RWPE1 (cell line): Measurements from ENCODE around the gene EEF1AKMT2.

Experiments
- CTCF ChIA-PET: fragments of 350-600 bp; sonication (Branson Sonifier 250); formaldehyde crosslinking; extraction: SDS; loops from one replicate; lab custom pipeline; 2021; lab: Yijun Ruan, JAX
- POLR2A ChIA-PET: fragments of 400-600 bp; formaldehyde crosslinking; extraction: SDS; loops from one replicate; lab custom pipeline; 2020; ENCODE audit warnings: antibody characterized with exemption; ENCODE audit not compliant: low non-redundant PET; lab: Yijun Ruan, JAX
- DNase-seq: peaks from one replicate; pipeline ENCODE4 v3.0.0; 2012; ENCODE audit warnings: low spot score
- H3K27ac ChIP-seq: fragments of 450-650 bp; 2 replicates; pipeline ENCODE4 v1.5.1; 2017
- TF ChIP-seq, protein P1 (sequence below): fragments of 450-650 bp; conservative IDR thresholded peaks from 2 replicates; pipeline ENCODE4 v1.5.1; 2017; ENCODE audit warnings: low read depth, mild to moderate bottlenecking

Gene EEF1AKMT2

GRCh38 chr10:124736491-124737136, 55.1 kb downstream of the EEF1AKMT2 start:
- peak; percentile 50 for DNase-seq
- TF ChIP-seq, protein P1, sequence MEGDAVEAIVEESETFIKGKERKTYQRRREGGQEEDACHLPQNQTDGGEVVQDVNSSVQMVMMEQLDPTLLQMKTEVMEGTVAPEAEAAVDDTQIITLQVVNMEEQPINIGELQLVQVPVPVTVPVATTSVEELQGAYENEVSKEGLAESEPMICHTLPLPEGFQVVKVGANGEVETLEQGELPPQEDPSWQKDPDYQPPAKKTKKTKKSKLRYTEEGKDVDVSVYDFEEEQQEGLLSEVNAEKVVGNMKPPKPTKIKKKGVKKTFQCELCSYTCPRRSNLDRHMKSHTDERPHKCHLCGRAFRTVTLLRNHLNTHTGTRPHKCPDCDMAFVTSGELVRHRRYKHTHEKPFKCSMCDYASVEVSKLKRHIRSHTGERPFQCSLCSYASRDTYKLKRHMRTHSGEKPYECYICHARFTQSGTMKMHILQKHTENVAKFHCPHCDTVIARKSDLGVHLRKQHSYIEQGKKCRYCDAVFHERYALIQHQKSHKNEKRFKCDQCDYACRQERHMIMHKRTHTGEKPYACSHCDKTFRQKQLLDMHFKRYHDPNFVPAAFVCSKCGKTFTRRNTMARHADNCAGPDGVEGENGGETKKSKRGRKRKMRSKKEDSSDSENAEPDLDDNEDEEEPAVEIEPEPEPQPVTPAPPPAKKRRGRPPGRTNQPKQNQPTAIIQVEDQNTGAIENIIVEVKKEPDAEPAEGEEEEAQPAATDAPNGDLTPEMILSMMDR, result no peak
- ChIA-PET CTCF (interaction anchor here (1.1 to 1.2 kb wide), 2 partner anchors 87 to 207 kb away, joined by 3 read pairs; no protein-coding TSS in a partner anchor), POLR2A (no interaction called here)
- peak overlapping the region; percentile 91 for H3K27ac ChIP-seq

GRCh38 chr10:124735491-124736286, 56.0 kb downstream of the EEF1AKMT2 start:
- ChIA-PET CTCF (interaction anchor here (0.7 to 1.2 kb wide), 4 partner anchors 86 to 246 kb away, joined by 3 to 5 read pairs (median 3); no protein-coding TSS in a partner anchor), POLR2A (no interaction called here)
- H3K27ac ChIP-seq, result peak overlapping the region; percentile 91
- TF ChIP-seq, protein P1, result no peak
- DNase-seq, result no peak

DNA sequence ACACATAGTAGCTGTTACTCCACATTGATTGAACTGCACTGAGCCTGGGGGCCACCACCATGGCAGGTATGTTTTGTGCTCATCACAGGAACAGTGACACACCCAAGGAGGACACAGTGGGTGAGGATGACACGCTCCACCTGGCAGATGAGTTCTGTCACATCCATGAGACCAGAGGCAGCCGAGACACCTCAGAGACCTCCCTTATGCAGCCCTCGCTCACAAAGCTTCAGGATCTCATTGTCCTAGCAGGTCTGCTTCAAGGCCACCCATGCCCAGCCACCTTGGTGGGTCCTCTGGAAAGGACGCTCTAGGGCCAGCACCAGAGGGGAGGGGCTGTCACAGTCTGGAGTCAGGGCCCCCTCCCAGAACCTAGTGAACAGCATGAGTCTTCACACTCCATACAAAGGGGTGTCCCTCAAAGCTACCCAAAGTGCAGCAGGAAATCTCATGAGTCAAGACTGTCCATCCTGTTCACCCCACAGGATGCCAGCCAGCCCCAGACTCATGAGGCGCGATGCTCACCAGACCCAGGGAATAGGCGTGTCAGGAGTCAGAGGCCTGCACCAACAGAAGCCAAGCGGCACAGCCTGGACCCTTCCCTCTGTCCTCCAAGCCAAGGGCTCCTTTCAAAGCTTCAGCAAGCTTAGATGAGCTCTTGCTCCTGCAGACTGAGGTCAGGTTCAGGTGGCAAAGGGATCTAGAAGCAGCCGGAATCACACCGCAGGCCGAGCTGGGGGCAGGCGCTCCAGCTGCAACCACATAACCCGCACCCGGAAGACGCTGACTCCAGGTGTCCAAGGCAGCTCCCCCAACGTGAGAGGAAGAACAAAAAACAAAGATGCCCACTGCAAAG, 57.1 kb downstream of the EEF1AKMT2 start:
- CTCF ChIA-PET, result interaction anchor here (0.7 to 0.9 kb wide), 4 partner anchors 30 to 1083 kb away, joined by 3 to 4 read pairs (median 4); no protein-coding TSS in a partner anchor
- TF ChIP-seq, protein P1, result no peak
- POLR2A ChIA-PET, result no interaction called here
- no peak for DNase-seq
- peak overlapping the region; percentile 27 for H3K27ac ChIP-seq

DNA sequence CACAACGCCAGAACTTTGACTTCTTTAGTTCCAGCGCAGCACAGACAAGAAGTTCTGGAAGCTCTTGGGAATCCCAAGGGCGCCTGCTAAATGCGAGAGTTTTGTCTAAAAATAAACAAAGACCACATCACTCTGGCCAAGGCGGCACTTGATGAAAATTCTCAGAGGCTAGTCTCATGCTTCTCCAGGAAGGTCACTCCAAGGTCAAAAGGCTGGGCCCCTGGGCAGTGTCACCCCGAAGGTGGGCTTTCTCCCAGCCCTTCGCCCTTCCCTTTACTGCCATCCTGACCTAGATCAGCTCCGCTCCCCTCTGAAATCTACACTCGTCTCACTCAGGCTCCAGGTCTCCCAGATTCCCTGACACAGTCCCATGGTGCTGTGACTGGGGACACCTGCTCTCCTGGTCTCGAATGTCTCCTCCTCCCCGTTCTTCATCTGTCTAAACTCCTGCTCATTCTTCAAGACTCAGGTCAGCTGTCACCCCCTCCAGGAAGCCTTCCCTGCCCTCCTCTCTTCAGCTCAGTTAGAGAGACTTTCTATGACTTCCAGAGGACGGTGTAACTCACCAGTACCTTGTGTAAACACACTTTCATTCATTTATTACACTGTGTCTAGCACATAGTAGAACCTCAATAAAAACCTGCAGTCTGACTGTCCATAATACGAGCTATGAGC, 58.0 kb downstream of the EEF1AKMT2 start:
- ChIA-PET POLR2A (no interaction called here), CTCF (interaction anchor here (0.6 to 0.9 kb wide), 4 partner anchors 30 to 990 kb away, joined by 3 to 4 read pairs (median 3); no protein-coding TSS in a partner anchor)
- no peak for DNase-seq
- TF ChIP-seq, protein P1, result no peak
- H3K27ac ChIP-seq, result peak overlapping the region; percentile 61

DNA sequence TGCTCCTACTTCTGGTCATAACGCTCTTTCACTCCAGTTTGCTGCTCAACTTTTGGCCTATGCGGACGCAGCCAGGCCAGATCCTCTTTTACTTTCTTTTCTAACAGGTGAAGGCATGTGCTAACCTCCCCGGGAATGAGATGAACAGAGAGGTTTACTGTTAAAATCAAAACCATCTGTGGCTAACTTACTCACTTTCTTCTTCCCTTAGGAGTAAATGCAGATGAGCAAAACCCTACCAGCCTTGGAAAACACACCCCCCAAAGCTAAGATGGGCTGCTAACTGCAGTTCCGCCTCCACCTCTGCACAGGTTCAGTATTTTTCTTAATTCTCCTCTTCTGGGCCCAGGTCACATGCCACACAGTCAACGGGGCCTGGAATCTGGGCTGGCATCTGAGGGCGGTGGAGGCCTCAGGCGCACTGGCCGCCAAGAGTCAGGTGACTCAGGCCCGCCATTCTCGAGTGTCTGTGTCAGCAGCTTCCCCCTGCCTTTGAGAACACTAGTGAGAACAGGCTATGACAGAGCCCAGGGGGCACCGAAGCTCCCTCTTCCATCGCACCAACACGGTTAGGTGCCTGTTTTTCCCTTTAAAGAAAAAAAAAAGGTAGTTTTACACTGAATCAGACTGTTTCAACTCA, 58.6 kb downstream of the EEF1AKMT2 start:
- ChIA-PET CTCF (interaction anchor here (0.6 kb wide), 4 partner anchors 17 to 990 kb away, joined by 3 to 6 read pairs (median 4); no protein-coding TSS in a partner anchor), POLR2A (no interaction called here)
- H3K27ac ChIP-seq, result peak overlapping the region; percentile 61
- no peak for DNase-seq
- TF ChIP-seq, protein P1, result no peak
